Thymus (tissue), 14 donors: ENCODE data around the gene CYS1. TPM values are rescaled to one million over a fixed set of nuclear protein-coding genes. Genes with fewer than 3 reads are reported as not detected.

Experiments
- DNase-seq, 9 donors: peaks; one replicate each; pipeline ENCODE4 v3.0.0-alpha.2; 2013; ENCODE audit warnings: low spot score in 9 of 9, low read depth in 6 of 9, missing footprints in 1 of 9
- H3K27ac ChIP-seq, 2 donors: one replicate each; pipeline ENCODE4 v1.5.1; 2013; ENCODE audit warnings: control low read depth in 1 of 2, low read depth in 1 of 2, low read length in 1 of 2, mild to moderate bottlenecking in 1 of 2, moderate library complexity in 1 of 2
- H3K27me3 ChIP-seq, 2 donors: one replicate each; pipeline ENCODE4 v1.5.1; 2013; ENCODE audit warnings: low read length in 1 of 2; ENCODE audit not compliant: control insufficient read depth in 2 of 2, insufficient read depth in 1 of 2
- H3K36me3 ChIP-seq, 2 donors: one replicate each; pipeline ENCODE4 v1.5.1; 2013; ENCODE audit warnings: low read length in 1 of 2, mild to moderate bottlenecking in 1 of 2, moderate library complexity in 1 of 2; ENCODE audit not compliant: control insufficient read depth in 2 of 2, insufficient read depth in 2 of 2
- H3K4me1 ChIP-seq, 2 donors: one replicate each; pipeline ENCODE4 v1.5.1; 2013; ENCODE audit warnings: low read length in 2 of 2; ENCODE audit not compliant: control insufficient read depth in 2 of 2, insufficient read depth in 2 of 2
- H3K4me3 ChIP-seq, 2 donors: one replicate each; pipeline ENCODE4 v1.5.1; 2013; ENCODE audit warnings: low read length in 2 of 2, control low read depth in 1 of 2, mild to moderate bottlenecking in 1 of 2
- H3K9me3 ChIP-seq, 2 donors: one replicate each; pipeline ENCODE4 v1.5.1; 2013; ENCODE audit warnings: low read length in 1 of 2, mild to moderate bottlenecking in 1 of 2; ENCODE audit not compliant: control insufficient read depth in 2 of 2, insufficient read depth in 1 of 2
- WGBS: extraction: QIAGEN DNeasy Blood & Tissue Kit; methylation state at CpG from one replicate; pipeline ENCODE4 v1.1.7; 2013; 5-methylcytosine and 5-hydroxymethylcytosine counted together
- long read RNA-seq, 10 donors: transcript quantifications; one replicate each; lab custom pipeline, GENCODE V29; 2026
- polyA plus RNA-seq: library from polyadenylated mRNA; stranded (reverse); fragments of 200-250 nt; gene quantifications from one replicate; pipeline ENCODE4 v1.2.3, GENCODE V29; 2013
- total RNA-seq: library from RNA; stranded (reverse); fragments of 120-200 nt; gene quantifications from one replicate; pipeline ENCODE4 v1.2.4, GENCODE V29; 2013
- donor health status: healthy.

Gene CYS1
- total RNA-seq (0.19 TPM), polyA plus RNA-seq (0.30 TPM)
- long read RNA-seq, donor 1: 0 reads
- long read RNA-seq, donor 2: 0 reads
- long read RNA-seq, donor 3: 0 reads
- long read RNA-seq, donor 4, partial matches to known transcripts: 39 of 112 reads
- long read RNA-seq, donor 4, other reads (novel, unspliced or antisense): 73 of 112 reads
- long read RNA-seq, donor 5, transcript CYS1-201 (3 exons, 2,738 nt): major isoform, 12 of 12 reads
- long read RNA-seq, donor 5, partial matches to known transcripts: 0 of 12 reads
- long read RNA-seq, donor 5, other reads (novel, unspliced or antisense): 0 of 12 reads
- long read RNA-seq, donor 6, partial matches to known transcripts: 241 of 242 reads
- long read RNA-seq, donor 6, other reads (novel, unspliced or antisense): 0 of 242 reads
- long read RNA-seq, donor 7: 0 reads
- long read RNA-seq, donor 8: 0 reads
- long read RNA-seq, donor 9: 0 reads
- long read RNA-seq, donor 10, partial matches to known transcripts: 0 of 1 reads
- long read RNA-seq, donor 10, other reads (novel, unspliced or antisense): 0 of 1 reads

GRCh38 chr2:10079870-10080535 lies at the start of gene CYS1:
Gene CYS1, minus strand, starts transcription at chr2:10080411. Its CDS starts 188 bp downstream, at chr2:10080223.
- no peak for DNase-seq
- Histone ChIP-seq H3K4me1 (peaks cover 0 to 6% of the 10 kb centered on the region in 2 donors), H3K27me3 (peaks cover 76 to 95% of the 10 kb centered on the region in 2 donors), H3K36me3 (no peaks in the 10 kb centered on the region), H3K4me3 (peak within 1 kb of the TSS in 1 of 2 donors; percentile 45), H3K9me3 (no peaks in the 10 kb centered on the region), H3K27ac (no peak within 1 kb of the TSS)
- WGBS: 2% methylated on average over 98 of the region's 98 CpGs

DNA sequence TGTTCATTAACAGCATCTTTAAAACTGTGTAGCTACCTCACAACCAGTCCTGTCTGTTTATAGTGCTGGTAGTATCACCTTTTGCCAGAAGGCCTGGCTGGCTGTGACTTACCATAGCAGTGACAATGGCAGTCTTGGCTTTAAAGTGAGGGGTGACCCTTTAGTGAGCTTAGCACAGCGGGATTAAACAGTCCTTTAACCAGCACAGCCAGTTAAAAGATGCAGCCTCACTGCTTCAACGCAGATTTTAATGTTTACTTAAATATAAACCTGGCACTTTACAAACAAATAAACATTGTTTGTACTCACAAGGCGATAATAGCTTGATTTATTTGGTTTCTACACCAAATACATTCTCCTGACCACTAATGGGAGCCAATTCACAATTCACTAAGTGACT lies 49.3 kb upstream of the CYS1 start:
- no peak overlapping the region for H3K4me3 ChIP-seq
- DNase-seq: no peak
- peaks cover 21 to 91% of the 10 kb centered on the region in 2 donors for H3K36me3 ChIP-seq
- H3K27me3 ChIP-seq: no peaks in the 10 kb centered on the region
- H3K4me1 ChIP-seq: peaks cover 9 to 30% of the 10 kb centered on the region in 2 donors
- H3K9me3 ChIP-seq: no peaks in the 10 kb centered on the region
- 98% methylated on average over 3 of the region's 3 CpGs for WGBS
- no peak overlapping the region for H3K27ac ChIP-seq

GRCh38 chr2:10128420-10128819 lies 48.2 kb upstream of the CYS1 start:
- H3K9me3 ChIP-seq: no peaks in the 10 kb centered on the region
- no peaks in the 10 kb centered on the region for H3K27me3 ChIP-seq
- peaks cover 9 to 38% of the 10 kb centered on the region in 2 donors for H3K4me1 ChIP-seq
- H3K36me3 ChIP-seq: peaks cover 18 to 85% of the 10 kb centered on the region in 2 donors
- H3K27ac ChIP-seq: no peak overlapping the region
- H3K4me3 ChIP-seq: no peak overlapping the region
- DNase-seq: no peak

GRCh38 chr2:10126632-10127026 lies 46.4 kb upstream of the CYS1 start:
- Histone ChIP-seq H3K36me3 (peaks cover 4 to 67% of the 10 kb centered on the region in 2 donors), H3K27me3 (peaks cover 0 to 6% of the 10 kb centered on the region in 2 donors), H3K9me3 (no peaks in the 10 kb centered on the region), H3K4me1 (peaks cover 14 to 48% of the 10 kb centered on the region in 2 donors), H3K27ac (no peak overlapping the region), H3K4me3 (no peak overlapping the region)
- WGBS: 94% methylated on average over 5 of the region's 5 CpGs
- DNase-seq: no peak

DNA sequence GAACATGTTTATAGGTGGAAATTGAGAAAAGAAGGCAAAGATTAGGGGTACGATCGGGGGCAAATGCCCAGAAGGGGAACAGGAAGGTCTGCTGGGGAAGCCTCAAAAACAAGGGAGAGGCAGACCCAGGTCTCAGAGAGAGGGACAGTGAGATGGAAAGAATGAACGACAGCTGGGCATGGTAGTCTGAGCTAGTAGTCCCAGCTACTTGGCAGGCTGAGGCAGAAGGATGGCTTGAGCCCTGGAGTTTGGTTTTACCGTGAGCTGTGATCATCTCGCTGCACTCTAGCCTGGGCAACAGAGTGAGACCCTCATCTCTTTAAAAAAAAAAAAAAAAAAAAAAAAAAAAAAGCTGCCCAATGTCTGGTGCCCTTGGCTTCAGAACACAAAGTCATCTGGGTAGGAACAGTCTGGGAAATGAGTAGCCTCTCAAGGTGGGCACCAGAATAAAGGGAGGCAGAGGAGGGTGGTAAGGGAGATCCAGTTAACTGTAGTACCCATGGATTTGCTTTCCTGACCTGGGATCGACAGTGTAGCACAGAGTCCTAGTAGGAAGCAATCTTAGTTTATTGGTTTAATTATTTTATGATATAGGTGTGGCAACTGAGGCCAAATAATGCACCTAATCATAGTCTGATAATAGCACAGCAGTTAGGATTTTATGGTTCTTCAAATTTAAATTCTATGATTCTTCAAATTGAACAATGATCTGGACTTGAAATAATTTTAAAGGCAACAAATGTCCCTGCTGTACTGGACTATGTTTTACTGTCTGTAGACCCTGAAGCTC lies 45.8 kb upstream of the CYS1 start:
- Histone ChIP-seq H3K27me3 (peaks cover 0 to 6% of the 10 kb centered on the region in 2 donors), H3K9me3 (no peaks in the 10 kb centered on the region), H3K27ac (no peak overlapping the region), H3K36me3 (peaks cover 4 to 61% of the 10 kb centered on the region in 2 donors), H3K4me1 (peaks cover 17 to 53% of the 10 kb centered on the region in 2 donors), H3K4me3 (peak overlapping the region in 1 of 2 donors; percentile 82)
- DNase-seq: no peak
- 97% methylated on average over 6 of the region's 6 CpGs for WGBS

- H3K27me3 ChIP-seq: peaks cover 0 to 6% of the 10 kb centered on the region in 2 donors
- H3K27ac ChIP-seq: peak overlapping the region in 1 of 2 donors; percentile 45
- no peaks in the 10 kb centered on the region for H3K9me3 ChIP-seq
- WGBS: 22% methylated on average over 5 of the region's 5 CpGs
- H3K36me3 ChIP-seq: peaks cover 4 to 52% of the 10 kb centered on the region in 2 donors
- peak overlapping the region; percentile 13 to 82 for H3K4me3 ChIP-seq
- DNase-seq: peak; percentile 49 to 92 (median 79)
- peaks cover 22 to 63% of the 10 kb centered on the region in 2 donors for H3K4me1 ChIP-seq
Observed at GRCh38 chr2:10124538-10125045, 44.4 kb upstream of the CYS1 start.

- Histone ChIP-seq H3K27ac (peak overlapping the region in 1 of 2 donors; percentile 2), H3K27me3 (peaks cover 0 to 6% of the 10 kb centered on the region in 2 donors), H3K9me3 (no peaks in the 10 kb centered on the region), H3K36me3 (peaks cover 0 to 38% of the 10 kb centered on the region in 2 donors), H3K4me3 (peak overlapping the region; percentile 60 to 82), H3K4me1 (peaks cover 20 to 66% of the 10 kb centered on the region in 2 donors)
- DNase-seq: no peak
- WGBS: 11% methylated on average over 18 of the region's 18 CpGs
Observed at GRCh38 chr2:10123281-10123680, 43.1 kb upstream of the CYS1 start.

DNA sequence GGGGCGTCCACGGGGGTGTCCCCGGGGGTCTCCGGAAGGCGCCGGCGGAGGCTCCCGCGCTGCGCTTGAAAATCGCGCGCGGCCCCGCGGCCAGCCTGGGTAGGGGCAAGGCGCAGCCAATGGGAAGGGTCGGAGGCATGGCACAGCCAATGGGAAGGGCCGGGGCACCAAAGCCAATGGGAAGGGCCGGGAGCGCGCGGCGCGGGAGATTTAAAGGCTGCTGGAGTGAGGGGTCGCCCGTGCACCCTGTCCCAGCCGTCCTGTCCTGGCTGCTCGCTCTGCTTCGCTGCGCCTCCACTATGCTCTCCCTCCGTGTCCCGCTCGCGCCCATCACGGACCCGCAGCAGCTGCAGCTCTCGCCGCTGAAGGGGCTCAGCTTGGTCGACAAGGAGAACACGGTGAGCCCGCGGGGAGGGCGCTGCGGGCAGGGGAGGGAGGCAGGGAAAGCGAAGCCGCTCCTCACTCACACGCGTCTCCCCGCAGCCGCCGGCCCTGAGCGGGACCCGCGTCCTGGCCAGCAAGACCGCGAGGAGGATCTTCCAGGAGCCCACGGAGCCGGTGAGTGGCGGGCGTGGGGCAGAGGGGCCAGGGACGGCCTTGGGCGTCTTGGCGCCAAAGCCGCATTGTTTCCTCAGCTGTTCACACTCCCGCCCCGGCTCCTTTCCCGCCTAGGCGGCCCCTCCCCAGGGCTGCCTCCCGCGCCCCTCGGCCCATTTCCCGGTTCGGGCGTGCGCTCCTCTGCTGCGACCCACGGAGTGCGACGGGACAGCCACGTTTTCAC lies 42.5 kb upstream of the CYS1 start, which contains the start of gene RRM2:
Gene RRM2, plus strand, starts transcription at position 240 of the 781 bp plus-strand sequence. Its CDS starts 60 bp downstream, at position 300.
- Histone ChIP-seq H3K27ac (peak within 1 kb of the TSS in 1 of 2 donors; percentile 79), H3K4me1 (peaks cover 24 to 67% of the 10 kb centered on the region in 2 donors)
- under 1% methylated on average over 81 of the region's 81 CpGs for WGBS

More for the DNA sequence above, 42.5 kb upstream of the CYS1 start, which contains the start of gene RRM2:
- Histone ChIP-seq H3K9me3 (no peaks in the 10 kb centered on the region), H3K36me3 (peaks cover 0 to 33% of the 10 kb centered on the region in 2 donors), H3K27me3 (peaks cover 0 to 6% of the 10 kb centered on the region in 2 donors), H3K4me3 (peak within 1 kb of the TSS; percentile 60 to 83)
- DNase-seq: peak; percentile 85 to 96 (median 91)
